Memory B cell (primary cell): ENCODE measurements around the gene TCP10L.

Source experiments
- ATAC-seq: fragments of 150-1000 bp; cut with Tn5 transposase; 2 replicates; pipeline ENCODE4 v1.10.0; 2021; ENCODE audit warnings: low read depth, mild to moderate bottlenecking, moderate library complexity
- DNase-seq, 2 donors: peaks; one replicate each; pipeline ENCODE4 v3.0.0; 2022; ENCODE audit warnings: low spot score in 2 of 2
- H3K27ac Mint-ChIP-seq: one replicate; pipeline ENCODE4 v1.8.0; 2022; ENCODE audit warnings: mild to moderate bottlenecking, moderate library complexity, mixed read lengths
- H3K27me3 Mint-ChIP-seq: one replicate; pipeline ENCODE4 v1.8.0; 2022; ENCODE audit warnings: mixed read lengths
- H3K36me3 Mint-ChIP-seq: one replicate; pipeline ENCODE4 v1.8.0; 2022; ENCODE audit warnings: mild to moderate bottlenecking, mixed read lengths
- H3K4me1 Mint-ChIP-seq: one replicate; pipeline ENCODE4 v1.8.0; 2022; ENCODE audit warnings: mixed read lengths
- H3K4me3 Mint-ChIP-seq: one replicate; pipeline ENCODE4 v1.8.0; 2022; ENCODE audit warnings: mild to moderate bottlenecking, moderate library complexity, mixed read lengths
- H3K9me3 Mint-ChIP-seq: one replicate; pipeline ENCODE4 v1.8.0; 2022; ENCODE audit warnings: mixed read lengths

TCP10L gene

GRCh38 chr21:32599526-32599925 is 14.2 kb upstream of the TCP10L start:
- peak overlapping the region; percentile 71 for H3K27ac Mint-ChIP-seq
- ATAC-seq (peak; percentile 90), DNase-seq (peak in 1 of 2 donors; percentile 6)
- peaks cover 8% of the 10 kb centered on the region for H3K4me1 Mint-ChIP-seq
- no peaks in the 10 kb centered on the region for H3K27me3 Mint-ChIP-seq
- peaks cover 25% of the 10 kb centered on the region for H3K36me3 Mint-ChIP-seq
- H3K4me3 Mint-ChIP-seq = no peak overlapping the region
- H3K9me3 Mint-ChIP-seq = no peaks in the 10 kb centered on the region

GRCh38 chr21:32599091-32599490 is 13.8 kb upstream of the TCP10L start:
- Mint-ChIP-seq H3K36me3 (peaks cover 21% of the 10 kb centered on the region), H3K4me3 (no peak overlapping the region), H3K27me3 (no peaks in the 10 kb centered on the region), H3K9me3 (no peaks in the 10 kb centered on the region), H3K4me1 (peaks cover 8% of the 10 kb centered on the region), H3K27ac (peak overlapping the region; percentile 71)
- ATAC-seq (no peak), DNase-seq (no peak)

GRCh38 chr21:32597205-32597604 is 11.9 kb upstream of the TCP10L start:
- no peaks in the 10 kb centered on the region for H3K27me3 Mint-ChIP-seq
- DNase-seq (no peak), ATAC-seq (no peak)
- no peaks in the 10 kb centered on the region for H3K9me3 Mint-ChIP-seq
- no peak overlapping the region for H3K4me3 Mint-ChIP-seq
- peaks cover 8% of the 10 kb centered on the region for H3K4me1 Mint-ChIP-seq
- H3K36me3 Mint-ChIP-seq = peaks cover 8% of the 10 kb centered on the region
- H3K27ac Mint-ChIP-seq = no peak overlapping the region

- DNase-seq (no peak), ATAC-seq (no peak)
- H3K36me3 Mint-ChIP-seq = peaks cover 6% of the 10 kb centered on the region
- peaks cover 8% of the 10 kb centered on the region for H3K4me1 Mint-ChIP-seq
- H3K4me3 Mint-ChIP-seq = no peak overlapping the region
- no peaks in the 10 kb centered on the region for H3K9me3 Mint-ChIP-seq
- H3K27ac Mint-ChIP-seq = no peak overlapping the region
- H3K27me3 Mint-ChIP-seq = no peaks in the 10 kb centered on the region
Observed at GRCh38 chr21:32595431-32595830, 10.1 kb upstream of the TCP10L start.

GRCh38 chr21:32593690-32594089 is 8.4 kb upstream of the TCP10L start:
- DNase-seq = no peak
- Mint-ChIP-seq H3K9me3 (no peaks in the 10 kb centered on the region), H3K27ac (no peak overlapping the region), H3K36me3 (peaks cover 2% of the 10 kb centered on the region), H3K4me3 (no peak overlapping the region), H3K4me1 (no peaks in the 10 kb centered on the region), H3K27me3 (no peaks in the 10 kb centered on the region)
- ATAC-seq = no peak

GRCh38 chr21:32592929-32593502 is 7.7 kb upstream of the TCP10L start:
- ATAC-seq (no peak), DNase-seq (no peak)
- H3K36me3 Mint-ChIP-seq = peaks cover 2% of the 10 kb centered on the region

GRCh38 chr21:32590130-32590529 is 4.8 kb upstream of the TCP10L start:
- ATAC-seq (no peak), DNase-seq (no peak)
- H3K27me3 Mint-ChIP-seq = no peaks in the 10 kb centered on the region
- no peaks in the 10 kb centered on the region for H3K4me1 Mint-ChIP-seq
- no peak overlapping the region for H3K27ac Mint-ChIP-seq
- H3K9me3 Mint-ChIP-seq = no peaks in the 10 kb centered on the region
- H3K4me3 Mint-ChIP-seq = no peak overlapping the region
- no peaks in the 10 kb centered on the region for H3K36me3 Mint-ChIP-seq

More at GRCh38 chr21:32592929-32593502, 7.7 kb upstream of the TCP10L start:
- H3K4me1 Mint-ChIP-seq = no peaks in the 10 kb centered on the region
- H3K9me3 Mint-ChIP-seq = no peaks in the 10 kb centered on the region
- no peak overlapping the region for H3K27ac Mint-ChIP-seq
- H3K27me3 Mint-ChIP-seq = no peaks in the 10 kb centered on the region
- H3K4me3 Mint-ChIP-seq = no peak overlapping the region

- Mint-ChIP-seq H3K27me3 (peaks cover 2% of the 10 kb centered on the region), H3K27ac (no peak overlapping the region), H3K4me3 (no peak overlapping the region), H3K36me3 (no peaks in the 10 kb centered on the region), H3K4me1 (no peaks in the 10 kb centered on the region), H3K9me3 (no peaks in the 10 kb centered on the region)
- no peak for ATAC-seq
- DNase-seq = no peak
Observed at GRCh38 chr21:32587651-32588050, 2.3 kb upstream of the TCP10L start.

- Mint-ChIP-seq H3K36me3 (no peaks in the 10 kb centered on the region), H3K4me3 (no peak overlapping the region), H3K27me3 (peaks cover 2% of the 10 kb centered on the region), H3K27ac (no peak overlapping the region), H3K9me3 (no peaks in the 10 kb centered on the region), H3K4me1 (no peaks in the 10 kb centered on the region)
- no peak for DNase-seq
- ATAC-seq = no peak
Observed at GRCh38 chr21:32587120-32587519, 1.8 kb upstream of the TCP10L start.

- Mint-ChIP-seq H3K4me1 (no peaks in the 10 kb centered on the region), H3K27me3 (peaks cover 2% of the 10 kb centered on the region), H3K4me3 (no peak overlapping the region), H3K36me3 (no peaks in the 10 kb centered on the region), H3K27ac (no peak overlapping the region), H3K9me3 (no peaks in the 10 kb centered on the region)
- ATAC-seq = no peak
- no peak for DNase-seq
Observed at GRCh38 chr21:32585970-32586369, 647 bp upstream of the TCP10L start.

GRCh38 chr21:32584472-32584871 is 851 bp downstream of the TCP10L start:
- no peak for ATAC-seq
- Mint-ChIP-seq H3K4me3 (no peak overlapping the region), H3K4me1 (no peaks in the 10 kb centered on the region), H3K36me3 (no peaks in the 10 kb centered on the region), H3K27ac (no peak overlapping the region), H3K9me3 (no peaks in the 10 kb centered on the region), H3K27me3 (peaks cover 2% of the 10 kb centered on the region)
- DNase-seq = no peak

GRCh38 chr21:32581732-32582131 is 3.6 kb downstream of the TCP10L start:
- Mint-ChIP-seq H3K36me3 (no peaks in the 10 kb centered on the region), H3K4me1 (no peaks in the 10 kb centered on the region), H3K9me3 (no peaks in the 10 kb centered on the region), H3K4me3 (no peak overlapping the region), H3K27me3 (peaks cover 2% of the 10 kb centered on the region), H3K27ac (no peak overlapping the region)
- DNase-seq (no peak), ATAC-seq (no peak)

GRCh38 chr21:32580949-32581348 is 4.4 kb downstream of the TCP10L start:
- H3K4me3 Mint-ChIP-seq = no peak overlapping the region
- H3K9me3 Mint-ChIP-seq = no peaks in the 10 kb centered on the region
- H3K4me1 Mint-ChIP-seq = no peaks in the 10 kb centered on the region
- DNase-seq (no peak), ATAC-seq (no peak)
- peaks cover 2% of the 10 kb centered on the region for H3K27me3 Mint-ChIP-seq
- no peaks in the 10 kb centered on the region for H3K36me3 Mint-ChIP-seq
- no peak overlapping the region for H3K27ac Mint-ChIP-seq

GRCh38 chr21:32578107-32578691 is 7.1 kb downstream of the TCP10L start:
- no peaks in the 10 kb centered on the region for H3K36me3 Mint-ChIP-seq
- no peaks in the 10 kb centered on the region for H3K9me3 Mint-ChIP-seq
- no peak overlapping the region for H3K27ac Mint-ChIP-seq
- no peaks in the 10 kb centered on the region for H3K4me1 Mint-ChIP-seq
- ATAC-seq (no peak), DNase-seq (no peak)
- no peak overlapping the region for H3K4me3 Mint-ChIP-seq
- peaks cover 4% of the 10 kb centered on the region for H3K27me3 Mint-ChIP-seq

- H3K9me3 Mint-ChIP-seq = no peaks in the 10 kb centered on the region
- DNase-seq (no peak), ATAC-seq (no peak)
- H3K36me3 Mint-ChIP-seq = no peaks in the 10 kb centered on the region
- H3K27ac Mint-ChIP-seq = no peak overlapping the region
- H3K27me3 Mint-ChIP-seq = peaks cover 4% of the 10 kb centered on the region
- no peak overlapping the region for H3K4me3 Mint-ChIP-seq
- H3K4me1 Mint-ChIP-seq = peaks cover 3% of the 10 kb centered on the region
Observed at GRCh38 chr21:32576011-32576410, 9.3 kb downstream of the TCP10L start.
